ENCODE measurements around the gene TAB2. TPM values are rescaled to one million over a fixed set of nuclear protein-coding genes. Genes with fewer than 3 reads are reported as not detected.
A peak's percentile ranks its signal among the peaks of the same experiment; 100 is the strongest.

The TAB2 gene
- total RNA-seq, 1 donor from 2014 or later: 65.8 TPM

DNA sequence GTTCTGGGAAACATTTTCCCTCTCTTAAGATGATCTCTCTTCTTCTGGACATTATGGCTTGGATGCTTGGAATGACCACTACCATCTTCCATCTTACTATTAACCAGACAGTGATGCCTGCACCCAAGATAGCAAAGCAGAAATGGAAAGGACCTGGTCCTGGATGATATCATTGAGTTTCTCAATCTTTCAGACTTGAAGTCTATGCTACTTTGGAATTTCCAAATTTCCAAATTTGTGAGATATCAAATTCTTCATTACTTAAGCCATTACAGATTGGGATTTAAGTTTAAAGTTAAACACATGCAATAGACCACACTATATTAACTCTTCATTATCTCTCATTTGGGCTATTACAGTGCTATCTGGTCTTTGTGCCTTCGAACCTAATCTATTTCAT, 3.7 kb upstream of the TAB2 start:
- no peaks in the 10 kb centered on the region for H3K9me3 ChIP-seq
- H3K4me3 ChIP-seq: no peak overlapping the region
- intact Hi-C loops (cut with DNase I): no loop called here
- no peaks in the 10 kb centered on the region for H3K27me3 ChIP-seq
- TF ChIP-seq, protein P1, sequence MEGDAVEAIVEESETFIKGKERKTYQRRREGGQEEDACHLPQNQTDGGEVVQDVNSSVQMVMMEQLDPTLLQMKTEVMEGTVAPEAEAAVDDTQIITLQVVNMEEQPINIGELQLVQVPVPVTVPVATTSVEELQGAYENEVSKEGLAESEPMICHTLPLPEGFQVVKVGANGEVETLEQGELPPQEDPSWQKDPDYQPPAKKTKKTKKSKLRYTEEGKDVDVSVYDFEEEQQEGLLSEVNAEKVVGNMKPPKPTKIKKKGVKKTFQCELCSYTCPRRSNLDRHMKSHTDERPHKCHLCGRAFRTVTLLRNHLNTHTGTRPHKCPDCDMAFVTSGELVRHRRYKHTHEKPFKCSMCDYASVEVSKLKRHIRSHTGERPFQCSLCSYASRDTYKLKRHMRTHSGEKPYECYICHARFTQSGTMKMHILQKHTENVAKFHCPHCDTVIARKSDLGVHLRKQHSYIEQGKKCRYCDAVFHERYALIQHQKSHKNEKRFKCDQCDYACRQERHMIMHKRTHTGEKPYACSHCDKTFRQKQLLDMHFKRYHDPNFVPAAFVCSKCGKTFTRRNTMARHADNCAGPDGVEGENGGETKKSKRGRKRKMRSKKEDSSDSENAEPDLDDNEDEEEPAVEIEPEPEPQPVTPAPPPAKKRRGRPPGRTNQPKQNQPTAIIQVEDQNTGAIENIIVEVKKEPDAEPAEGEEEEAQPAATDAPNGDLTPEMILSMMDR (IDR thresholded peaks at IDR 0.05): no peak
- H3K27ac ChIP-seq: no peak overlapping the region
- DNase-seq (no peak), ATAC-seq (no peak)
- peaks cover 8% of the 10 kb centered on the region for H3K4me1 ChIP-seq
- no peaks in the 10 kb centered on the region for H3K36me3 ChIP-seq

DNA sequence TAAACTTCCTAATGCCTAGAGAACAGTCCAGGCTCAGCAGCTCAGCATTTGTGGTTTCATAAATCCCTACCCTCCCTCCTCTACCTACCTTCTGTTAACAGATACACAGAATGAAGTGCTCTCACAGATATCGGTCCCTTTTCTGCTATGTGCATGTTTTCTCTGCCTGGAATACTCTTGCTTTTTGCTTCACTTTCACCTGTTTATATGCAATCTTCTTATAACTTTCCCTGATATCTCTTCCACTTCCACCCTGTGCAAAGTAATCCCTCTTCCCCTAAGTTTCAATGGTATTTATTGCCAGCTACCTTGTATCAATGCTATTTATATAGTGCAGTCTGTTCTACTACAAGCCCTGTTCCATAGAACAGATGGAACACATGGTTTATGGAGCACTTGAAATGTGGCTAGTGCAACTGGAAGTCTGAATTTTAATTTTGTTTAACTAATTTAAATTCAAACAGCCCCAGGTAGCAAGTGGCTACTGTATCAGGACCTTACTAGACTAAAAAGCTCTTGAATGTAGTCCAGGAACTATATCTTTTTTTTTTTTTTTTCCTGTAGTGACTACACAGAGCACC, 3.1 kb upstream of the TAB2 start:
- Histone ChIP-seq H3K27ac (no peak overlapping the region), H3K27me3 (no peaks in the 10 kb centered on the region), H3K4me3 (no peak overlapping the region), H3K4me1 (peaks cover 13% of the 10 kb centered on the region), H3K36me3 (no peaks in the 10 kb centered on the region), H3K9me3 (no peaks in the 10 kb centered on the region)
- intact Hi-C loops (cut with DNase I): no loop called here
- TF ChIP-seq, protein P1 (IDR thresholded peaks at IDR 0.05): no peak
- DNase-seq (no peak), ATAC-seq (no peak)

DNA sequence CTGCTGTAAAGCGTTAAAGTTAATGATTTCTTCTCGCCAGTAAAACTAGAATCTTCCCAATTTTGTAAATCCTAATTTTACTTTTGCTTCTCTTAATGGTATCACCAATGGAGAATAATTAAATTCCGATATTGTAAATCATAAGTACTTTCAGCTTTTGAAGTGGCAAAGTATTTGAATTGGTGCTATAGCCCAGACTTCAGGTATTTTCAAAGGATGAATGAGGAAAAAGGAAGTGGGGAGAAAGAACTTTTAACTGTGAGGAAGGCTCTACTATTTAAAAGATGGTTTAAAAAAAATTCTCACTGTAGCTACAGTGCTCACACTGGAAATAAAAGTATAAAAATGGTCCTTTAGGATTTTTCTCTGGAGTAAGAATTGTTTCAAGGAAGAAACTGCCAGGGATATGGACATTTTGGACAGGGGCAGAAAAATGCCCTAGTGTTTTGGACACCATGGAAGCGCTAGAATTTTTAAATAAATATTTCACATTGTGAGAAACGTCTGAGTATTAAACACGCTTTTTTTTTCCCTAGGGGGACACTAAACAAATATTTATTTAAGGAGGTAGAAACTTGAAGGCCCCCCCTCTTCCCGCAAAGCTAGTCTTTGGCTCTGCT, 1.3 kb upstream of the TAB2 start:
- Histone ChIP-seq H3K27ac (peak overlapping the region; percentile 97), H3K4me3 (peak overlapping the region; percentile 97), H3K36me3 (no peaks in the 10 kb centered on the region), H3K27me3 (no peaks in the 10 kb centered on the region), H3K4me1 (peaks cover 29% of the 10 kb centered on the region), H3K9me3 (no peaks in the 10 kb centered on the region)
- intact Hi-C loops (cut with DNase I): no loop called here
- ATAC-seq: no peak
- TF ChIP-seq, protein P1 (IDR thresholded peaks at IDR 0.05): no peak
- DNase-seq: no peak

DNA sequence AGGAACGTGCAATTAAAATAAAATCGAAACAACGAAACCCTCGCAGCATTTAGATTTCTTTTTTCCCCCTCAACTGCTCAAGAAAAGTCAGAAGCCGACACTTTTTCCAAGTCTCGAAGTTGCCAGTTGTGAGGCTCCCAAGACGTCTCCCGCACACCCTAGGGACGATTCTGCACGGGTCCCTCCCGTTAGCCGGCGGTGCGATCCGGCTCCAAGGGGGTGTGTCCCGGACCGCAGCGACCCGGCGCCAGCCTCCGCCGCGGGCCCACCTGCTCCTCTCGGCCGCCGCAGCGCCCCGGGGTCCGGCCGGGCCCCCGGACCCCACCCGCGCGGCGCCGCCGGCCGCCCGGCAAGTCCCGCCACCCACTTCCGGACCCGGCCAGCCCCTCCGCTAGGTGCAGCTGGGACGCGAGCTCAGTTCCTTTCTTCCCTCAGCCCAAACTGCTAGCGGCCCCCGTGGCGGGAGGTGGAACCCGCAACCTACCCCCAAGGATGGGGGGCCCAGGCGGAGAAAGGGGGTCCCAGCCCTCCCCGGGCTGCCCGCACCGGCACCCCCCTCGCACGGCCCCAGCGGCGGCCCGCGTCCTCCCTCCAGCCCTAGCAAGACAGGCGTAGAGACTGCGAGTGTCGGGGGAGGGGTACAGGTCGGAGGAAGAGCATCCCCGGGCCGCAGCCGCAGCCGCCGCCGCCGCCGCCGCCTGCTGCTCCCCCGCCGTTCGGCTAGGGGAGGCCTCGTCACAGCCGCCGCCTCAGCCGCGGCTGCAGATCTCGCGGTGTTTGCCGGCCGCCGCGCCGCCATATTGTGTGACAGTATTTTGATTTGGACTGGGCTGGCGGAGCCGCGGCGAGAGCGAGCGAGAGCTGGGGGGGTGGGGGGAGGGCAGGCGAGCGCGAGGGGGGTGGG, 520 bp upstream of the TAB2 start:
- peak; percentile 96 for DNase-seq
- H3K36me3 ChIP-seq: no peaks in the 10 kb centered on the region
- H3K9me3 ChIP-seq: no peaks in the 10 kb centered on the region
- intact Hi-C loops (cut with DNase I): no loop called here
- H3K4me1 ChIP-seq: peaks cover 34% of the 10 kb centered on the region
- peak; percentile 94 for ATAC-seq
- H3K27me3 ChIP-seq: no peaks in the 10 kb centered on the region
- TF ChIP-seq, protein P1 (IDR thresholded peaks at IDR 0.05): peak; percentile 11
- H3K4me3 ChIP-seq: peak overlapping the region; percentile 97
- peak overlapping the region; percentile 97 for H3K27ac ChIP-seq

DNA sequence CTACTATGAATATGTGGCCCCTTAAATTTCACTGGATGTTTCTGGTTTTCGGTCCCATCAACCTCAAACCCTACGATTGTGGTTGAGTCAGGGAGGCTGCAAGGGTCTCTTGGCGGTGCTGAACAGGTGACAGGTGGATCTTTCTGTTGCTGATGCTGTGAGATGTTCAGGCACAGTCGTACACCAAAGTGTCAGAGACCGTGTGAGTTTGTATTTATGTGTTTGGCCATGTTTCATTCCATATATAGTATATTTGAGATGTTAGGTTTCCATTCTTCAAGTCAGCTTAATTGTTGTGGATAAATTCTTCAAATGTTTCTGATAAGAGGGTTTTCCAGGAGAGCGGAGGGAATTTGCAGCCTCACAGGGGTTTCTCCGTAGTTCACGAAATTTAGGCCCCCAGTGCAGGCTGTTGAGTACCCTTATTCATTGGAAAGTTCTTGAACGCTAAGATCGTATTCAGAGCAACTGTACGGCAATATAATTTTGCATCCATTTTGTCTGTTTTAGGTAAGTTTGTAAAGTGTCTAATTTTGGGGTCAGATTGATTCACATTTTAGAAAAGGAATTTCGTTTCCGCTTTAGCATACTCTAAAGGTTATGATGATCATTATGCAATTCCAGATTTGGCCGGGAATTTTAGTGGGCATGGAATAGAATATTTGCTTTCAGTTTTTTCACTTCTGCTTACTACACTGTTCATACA, 1.2 kb downstream of the TAB2 start:
- Histone ChIP-seq H3K4me1 (peaks cover 47% of the 10 kb centered on the region), H3K27me3 (no peaks in the 10 kb centered on the region), H3K27ac (peak overlapping the region; percentile 97), H3K9me3 (no peaks in the 10 kb centered on the region), H3K4me3 (peak overlapping the region; percentile 97), H3K36me3 (no peaks in the 10 kb centered on the region)
- no peak for ATAC-seq
- no peak for DNase-seq
- TF ChIP-seq, protein P1 (IDR thresholded peaks at IDR 0.05): no peak
- intact Hi-C loops (cut with DNase I): no loop called here

Measured in upper lobe of right lung (tissue), 1 donor.